K562 (cell line): Measurements from ENCODE around the gene SCAF11. TPM values are rescaled to one million over a fixed set of nuclear protein-coding genes. Genes with fewer than 3 reads are reported as not detected.
A peak's percentile ranks its signal among the peaks of the same experiment; 100 is the strongest.

Experiments
- CREBBP ChIP-seq: IDR thresholded peaks from one replicate; pipeline ENCODE4 v1.6.1; 2012; ENCODE audit warnings: low read depth, mild to moderate bottlenecking, control low read depth, inconsistent platforms, low read length
- GABPA ChIP-seq: fragments of 200-800 bp; sonication (Bioruptor generic); conservative IDR thresholded peaks from 2 replicates; pipeline ENCODE4 v1.6.1; 2016; ENCODE audit warnings: low read depth, missing genetic modification characterization, missing compliant biosample characterization
- GTF2F1 ChIP-seq: IDR thresholded peaks from 2 replicates; pipeline ENCODE4 v1.6.1; 2011; ENCODE audit warnings: low read depth, low read length, improper control_type of control experiment
- MCM5 ChIP-seq: fragments of 450-650 bp; IDR thresholded peaks from 2 replicates; pipeline ENCODE4 v1.6.1; 2016; ENCODE audit warnings: low read depth
- MTA3 ChIP-seq: fragments of 450-650 bp; formaldehyde crosslinking; IDR thresholded peaks from 2 replicates; pipeline ENCODE4 v1.6.1; 2017; ENCODE audit warnings: mild to moderate bottlenecking, borderline replicate concordance
- MTF1 ChIP-seq: fragments of 250-450 bp; sonication (Bioruptor Pico); IDR thresholded peaks from 2 replicates; pipeline ENCODE4 v1.9.0; 2021; ENCODE audit warnings: moderate library complexity, mild to moderate bottlenecking, inconsistent platforms, borderline replicate concordance
- NR1H2 ChIP-seq: sonication (generic); formaldehyde crosslinking; IDR thresholded peaks from 2 replicates; pipeline ENCODE4 v1.4.0; 2020; ENCODE audit warnings: mild to moderate bottlenecking, missing genetic modification reagents
- PTRF ChIP-seq: fragments of 450-650 bp; IDR thresholded peaks from 2 replicates; pipeline ENCODE4 v1.6.1; 2016; ENCODE audit warnings: mild to moderate bottlenecking, missing genetic modification characterization, missing compliant biosample characterization
- ZNF174 ChIP-seq: fragments of 250-450 bp; sonication (Bioruptor Pico); IDR thresholded peaks from 2 replicates; pipeline ENCODE4 v1.4.0; 2020; ENCODE audit warnings: mild to moderate bottlenecking
- polyA plus RNA-seq, 8 experiments: library from polyadenylated mRNA; depleted of rRNA in 4 of 8; stranded (reverse) in 5 of 8; unstranded in 3 of 8; fragments of >200 nt; fragmentation: Nextera tagmentation in 2 of 8; fragmentation: Illumina TruSeq in 1 of 8; extraction: Ambion mirVana in 2 of 8; extraction: Trizol in 1 of 8; gene quantifications; 2 replicates each; pipeline versions ENCODE4 v1.2.1 to v1.2.3, GENCODE V29; 2011 to 2014; ENCODE audit warnings: inconsistent platforms in 1 of 8, missing spikeins in 1 of 8
- total RNA-seq, 7 experiments: library from RNA; depleted of rRNA in 6 of 7; stranded (reverse); fragments of >200 nt in 6 of 7; fragmentation: Illumina TruSeq in 2 of 7; extraction: Trizol in 2 of 7; gene quantifications; 2 replicates each; pipeline versions ENCODE4 v1.2.1 to v1.2.3, GENCODE V29; 2011 to 2021; ENCODE audit warnings: low replicate concordance in 1 of 7
- TF ChIP-seq, protein P1 (sequence below): fragments of 250-450 bp; sonication (Bioruptor Pico); IDR thresholded peaks from 2 replicates; pipeline ENCODE4 v1.4.0; 2020
- TF ChIP-seq, protein P2 (sequence below): fragments of 250-450 bp; sonication (Bioruptor Pico); IDR thresholded peaks from 2 replicates; pipeline ENCODE4 v1.8.0; 2021; ENCODE audit warnings: moderate library complexity, mild to moderate bottlenecking, inconsistent platforms

Gene SCAF11
- total and polyA plus RNA-seq, 9 of the 15 experiments (the other 6 are each of a cell fraction or from before 2014, with no cell fraction given): 30.4 to 119 (median 80.0) TPM

DNA sequence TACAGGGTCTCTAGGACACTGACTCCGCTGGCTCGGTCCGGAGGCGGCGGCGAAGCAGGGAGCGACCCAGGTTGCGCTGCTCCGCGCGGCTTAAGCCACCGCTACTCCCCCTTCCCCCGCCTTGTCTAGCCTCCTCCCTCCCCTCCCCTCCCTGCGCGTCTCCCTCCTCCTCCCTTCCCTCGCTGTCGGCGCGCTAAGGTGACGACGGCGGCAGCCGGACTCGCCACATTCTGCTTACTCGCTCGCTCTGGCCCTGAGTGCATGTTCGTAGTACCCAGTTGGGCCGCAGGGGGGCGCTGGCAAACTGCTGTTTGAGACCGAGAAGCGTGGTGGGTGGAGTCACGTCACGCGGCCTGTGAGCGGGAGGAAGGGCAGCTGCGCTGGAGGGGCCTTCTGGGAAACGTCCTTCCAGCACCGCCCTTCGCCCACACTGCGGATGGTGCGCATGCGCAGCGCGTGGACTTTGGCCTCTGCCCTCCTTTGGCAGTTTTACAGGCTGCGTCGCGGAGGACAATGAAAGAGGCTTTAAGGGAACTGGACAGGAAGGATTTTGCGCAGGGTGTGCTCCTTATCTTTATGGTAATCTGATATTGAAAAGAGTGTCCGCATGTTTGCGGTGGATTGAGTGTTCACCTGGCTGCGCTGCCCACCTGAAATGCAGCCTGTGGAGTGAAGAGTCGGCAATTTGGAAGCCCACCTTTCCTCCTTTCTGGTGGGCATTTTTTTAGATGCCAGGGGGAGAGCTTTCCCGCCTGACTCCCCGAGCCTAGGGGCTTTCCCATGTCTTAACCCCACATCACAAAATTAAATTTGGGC, at the start of gene SCAF11 (continued):
- TF ChIP-seq, protein P1, sequence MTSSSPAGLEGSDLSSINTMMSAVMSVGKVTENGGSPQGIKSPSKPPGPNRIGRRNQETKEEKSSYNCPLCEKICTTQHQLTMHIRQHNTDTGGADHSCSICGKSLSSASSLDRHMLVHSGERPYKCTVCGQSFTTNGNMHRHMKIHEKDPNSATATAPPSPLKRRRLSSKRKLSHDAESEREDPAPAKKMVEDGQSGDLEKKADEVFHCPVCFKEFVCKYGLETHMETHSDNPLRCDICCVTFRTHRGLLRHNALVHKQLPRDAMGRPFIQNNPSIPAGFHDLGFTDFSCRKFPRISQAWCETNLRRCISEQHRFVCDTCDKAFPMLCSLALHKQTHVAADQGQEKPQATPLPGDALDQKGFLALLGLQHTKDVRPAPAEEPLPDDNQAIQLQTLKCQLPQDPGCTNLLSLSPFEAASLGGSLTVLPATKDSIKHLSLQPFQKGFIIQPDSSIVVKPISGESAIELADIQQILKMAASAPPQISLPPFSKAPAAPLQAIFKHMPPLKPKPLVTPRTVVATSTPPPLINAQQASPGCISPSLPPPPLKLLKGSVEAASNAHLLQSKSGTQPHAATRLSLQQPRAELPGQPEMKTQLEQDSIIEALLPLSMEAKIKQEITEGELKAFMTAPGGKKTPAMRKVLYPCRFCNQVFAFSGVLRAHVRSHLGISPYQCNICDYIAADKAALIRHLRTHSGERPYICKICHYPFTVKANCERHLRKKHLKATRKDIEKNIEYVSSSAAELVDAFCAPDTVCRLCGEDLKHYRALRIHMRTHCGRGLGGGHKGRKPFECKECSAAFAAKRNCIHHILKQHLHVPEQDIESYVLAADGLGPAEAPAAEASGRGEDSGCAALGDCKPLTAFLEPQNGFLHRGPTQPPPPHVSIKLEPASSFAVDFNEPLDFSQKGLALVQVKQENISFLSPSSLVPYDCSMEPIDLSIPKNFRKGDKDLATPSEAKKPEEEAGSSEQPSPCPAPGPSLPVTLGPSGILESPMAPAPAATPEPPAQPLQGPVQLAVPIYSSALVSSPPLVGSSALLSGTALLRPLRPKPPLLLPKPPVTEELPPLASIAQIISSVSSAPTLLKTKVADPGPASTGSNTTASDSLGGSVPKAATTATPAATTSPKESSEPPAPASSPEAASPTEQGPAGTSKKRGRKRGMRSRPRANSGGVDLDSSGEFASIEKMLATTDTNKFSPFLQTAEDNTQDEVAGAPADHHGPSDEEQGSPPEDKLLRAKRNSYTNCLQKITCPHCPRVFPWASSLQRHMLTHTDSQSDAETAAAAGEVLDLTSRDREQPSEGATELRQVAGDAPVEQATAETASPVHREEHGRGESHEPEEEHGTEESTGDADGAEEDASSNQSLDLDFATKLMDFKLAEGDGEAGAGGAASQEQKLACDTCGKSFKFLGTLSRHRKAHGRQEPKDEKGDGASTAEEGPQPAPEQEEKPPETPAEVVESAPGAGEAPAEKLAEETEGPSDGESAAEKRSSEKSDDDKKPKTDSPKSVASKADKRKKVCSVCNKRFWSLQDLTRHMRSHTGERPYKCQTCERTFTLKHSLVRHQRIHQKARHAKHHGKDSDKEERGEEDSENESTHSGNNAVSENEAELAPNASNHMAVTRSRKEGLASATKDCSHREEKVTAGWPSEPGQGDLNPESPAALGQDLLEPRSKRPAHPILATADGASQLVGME (CRISPR knock-in tag): no peak
- no peak for TF ChIP-seq MCM5
- TF ChIP-seq ZNF174: no peak
- 0 out of 2 replicates have a peak, but pooled peaks have one; percentile 12 for TF ChIP-seq MTF1
- TF ChIP-seq GABPA (tag): no peak
- TF ChIP-seq PTRF (tag): no peak
- TF ChIP-seq NR1H2: no peak
- TF ChIP-seq, protein P2, sequence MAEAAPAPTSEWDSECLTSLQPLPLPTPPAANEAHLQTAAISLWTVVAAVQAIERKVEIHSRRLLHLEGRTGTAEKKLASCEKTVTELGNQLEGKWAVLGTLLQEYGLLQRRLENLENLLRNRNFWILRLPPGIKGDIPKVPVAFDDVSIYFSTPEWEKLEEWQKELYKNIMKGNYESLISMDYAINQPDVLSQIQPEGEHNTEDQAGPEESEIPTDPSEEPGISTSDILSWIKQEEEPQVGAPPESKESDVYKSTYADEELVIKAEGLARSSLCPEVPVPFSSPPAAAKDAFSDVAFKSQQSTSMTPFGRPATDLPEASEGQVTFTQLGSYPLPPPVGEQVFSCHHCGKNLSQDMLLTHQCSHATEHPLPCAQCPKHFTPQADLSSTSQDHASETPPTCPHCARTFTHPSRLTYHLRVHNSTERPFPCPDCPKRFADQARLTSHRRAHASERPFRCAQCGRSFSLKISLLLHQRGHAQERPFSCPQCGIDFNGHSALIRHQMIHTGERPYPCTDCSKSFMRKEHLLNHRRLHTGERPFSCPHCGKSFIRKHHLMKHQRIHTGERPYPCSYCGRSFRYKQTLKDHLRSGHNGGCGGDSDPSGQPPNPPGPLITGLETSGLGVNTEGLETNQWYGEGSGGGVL (CRISPR knock-in tag): no peak
- no peak for TF ChIP-seq CREBBP
- no peak for TF ChIP-seq GTF2F1
- no peak for TF ChIP-seq MTA3
